GOT3 (cell line): ENCODE measurements around the gene GGA1.
"Not testable (repeated sequence)": the region's sequence is repeated elsewhere in the genome, so short reads cannot be mapped to it uniquely, and the experiment has no call there.

Experiments
- DNase-seq: peaks from one replicate; lab custom pipeline; 2025; ENCODE audit warnings: mixed read lengths; lab: John Stamatoyannopoulos, UW

GGA1 gene

GRCh38 chr22:37650463-37651136 lies 42.0 kb downstream of the GGA1 start:
- no peak for DNase-seq

- no peak for DNase-seq
These were observed 46.1 kb downstream of the GGA1 start for GRCh38 chr22:37654563-37655251.

DNA sequence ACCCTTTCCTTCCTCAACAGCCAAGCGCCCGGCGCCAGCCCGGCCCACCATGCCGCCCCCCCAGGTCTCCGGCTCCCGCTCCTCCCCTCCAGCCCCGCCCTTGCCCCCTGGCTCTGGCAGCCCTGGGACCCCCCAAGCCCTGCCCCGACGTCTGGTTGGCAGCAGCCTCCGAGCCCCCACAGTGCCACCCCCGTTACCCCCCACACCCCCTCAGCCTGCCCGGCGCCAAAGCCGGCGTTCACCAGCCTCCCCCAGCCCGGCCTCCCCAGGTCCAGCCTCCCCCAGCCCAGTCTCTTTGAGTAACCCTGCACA lies 46.6 kb downstream of the GGA1 start:
- DNase-seq, result no peak

DNA sequence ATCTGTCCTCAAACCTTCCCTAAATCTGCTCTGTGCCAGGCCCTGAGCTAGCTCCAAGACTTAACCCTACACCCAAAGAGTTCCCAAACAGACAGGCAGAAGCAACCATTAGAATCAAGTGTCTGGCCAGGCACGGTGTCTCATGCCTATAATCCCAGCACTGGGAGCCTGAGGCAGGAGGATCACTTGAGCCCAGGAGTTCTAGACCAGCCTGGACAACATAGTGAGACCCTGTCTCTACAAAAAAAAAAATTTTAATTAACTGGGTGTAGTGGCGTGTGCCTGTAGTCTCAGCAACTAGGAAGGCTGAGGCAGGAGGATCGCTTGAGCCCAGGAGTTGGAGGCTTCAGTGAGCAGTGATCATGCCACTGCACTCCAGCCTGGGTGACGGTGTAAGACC lies 47.9 kb downstream of the GGA1 start:
- DNase-seq, result not testable (repeated sequence)

- no peak for DNase-seq
These were observed 49.0 kb downstream of the GGA1 start for GRCh38 chr22:37657590-37658132.

- DNase-seq, result peak; percentile 97
These were observed 49.8 kb downstream of the GGA1 start, which contains the start of gene PDXP for GRCh38 chr22:37658133-37659065. Gene PDXP, plus strand, starts transcription at chr22:37658723. Its CDS starts 60 bp downstream, at chr22:37658783.

DNA sequence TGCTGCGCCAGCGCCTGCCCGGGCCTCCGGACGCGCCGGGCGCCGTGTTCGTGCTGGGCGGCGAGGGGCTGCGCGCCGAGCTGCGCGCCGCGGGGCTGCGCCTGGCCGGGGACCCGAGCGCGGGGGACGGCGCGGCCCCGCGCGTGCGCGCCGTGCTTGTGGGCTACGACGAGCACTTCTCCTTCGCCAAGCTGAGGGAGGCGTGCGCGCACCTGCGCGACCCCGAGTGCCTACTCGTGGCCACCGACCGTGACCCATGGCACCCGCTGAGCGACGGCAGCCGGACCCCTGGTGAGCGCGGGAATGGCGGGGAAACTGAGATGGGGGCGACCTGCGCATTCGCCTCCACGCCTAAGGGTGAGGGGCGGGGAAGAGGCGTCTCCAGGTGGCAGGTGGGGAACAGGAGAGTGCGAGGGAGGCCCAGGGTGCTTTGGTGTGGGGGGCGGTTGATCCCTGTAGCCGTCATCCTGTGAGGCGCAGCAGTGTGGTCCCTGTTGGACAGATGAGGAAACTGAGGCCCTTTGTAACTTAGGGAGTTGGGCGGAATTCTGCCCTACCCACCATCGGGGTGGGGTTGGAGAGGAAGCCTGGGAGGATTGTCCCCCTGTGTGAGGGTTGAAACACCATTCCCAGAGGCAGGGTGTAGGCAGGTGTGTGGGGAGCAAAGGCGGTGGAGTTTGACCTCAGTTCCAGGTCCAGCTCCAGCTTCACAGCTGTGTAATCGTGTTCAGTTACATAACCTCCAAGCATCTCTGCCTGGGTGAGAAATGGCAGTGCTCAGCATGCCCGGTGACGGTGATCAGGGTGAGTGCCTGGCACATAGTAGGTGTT lies 50.6 kb downstream of the GGA1 start:
- DNase-seq, result no peak

- no peak for DNase-seq
These were observed 51.5 kb downstream of the GGA1 start for GRCh38 chr22:37659897-37660708.

- no peak for DNase-seq
These were observed 52.0 kb downstream of the GGA1 start for GRCh38 chr22:37660709-37661045.

- no peak for DNase-seq
These were observed 52.7 kb downstream of the GGA1 start for GRCh38 chr22:37661160-37661924.

DNA sequence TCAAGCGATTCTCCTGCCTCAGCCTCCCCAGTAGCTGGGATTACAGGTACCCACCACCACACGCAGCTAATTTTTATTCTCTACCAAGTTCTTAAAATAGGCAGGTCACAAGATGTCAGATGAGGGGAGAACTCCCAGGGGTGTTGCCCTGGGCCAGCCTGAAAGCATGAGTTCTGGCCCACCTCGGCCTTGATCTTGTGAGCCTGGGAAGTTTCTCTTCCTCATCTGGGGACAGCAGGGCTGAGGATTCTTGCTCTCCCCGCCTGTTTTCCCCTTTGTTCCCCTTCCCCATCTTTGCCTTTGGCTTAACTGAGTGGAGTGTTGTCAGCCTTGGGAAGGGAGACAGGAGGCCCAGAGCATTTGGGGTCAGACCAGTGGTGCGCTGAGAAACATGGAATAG lies 53.4 kb downstream of the GGA1 start:
- no peak for DNase-seq

DNA sequence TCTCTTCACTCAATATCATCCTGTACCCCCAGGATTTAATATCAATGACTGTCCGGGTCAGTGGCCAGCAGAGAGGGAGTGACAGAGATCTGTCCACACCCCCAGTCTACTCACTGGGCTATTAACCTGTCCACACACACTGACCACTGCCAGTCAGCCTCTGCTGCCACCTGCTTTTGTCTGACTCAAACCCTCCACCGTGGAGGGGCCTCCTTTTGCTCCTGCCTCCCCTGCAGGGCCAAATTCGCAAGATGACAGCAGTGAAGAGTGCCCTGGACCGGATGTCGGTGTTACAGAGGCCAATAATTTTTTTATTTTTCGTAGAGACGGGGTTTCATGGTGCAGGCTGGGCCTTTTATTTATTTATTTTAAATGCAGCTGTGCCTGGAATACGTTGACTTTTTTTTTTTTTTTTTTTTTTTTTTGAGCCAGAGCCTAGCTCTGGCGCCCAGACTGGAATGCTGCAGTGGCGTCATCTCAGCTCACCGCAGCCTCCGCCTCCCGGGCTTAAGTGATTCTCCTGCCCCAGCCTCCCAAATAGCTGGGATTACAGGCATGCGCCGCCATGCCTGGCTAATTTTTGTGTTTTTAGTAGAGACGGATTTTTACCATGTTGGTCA lies 55.0 kb downstream of the GGA1 start:
- no peak for DNase-seq

DNA sequence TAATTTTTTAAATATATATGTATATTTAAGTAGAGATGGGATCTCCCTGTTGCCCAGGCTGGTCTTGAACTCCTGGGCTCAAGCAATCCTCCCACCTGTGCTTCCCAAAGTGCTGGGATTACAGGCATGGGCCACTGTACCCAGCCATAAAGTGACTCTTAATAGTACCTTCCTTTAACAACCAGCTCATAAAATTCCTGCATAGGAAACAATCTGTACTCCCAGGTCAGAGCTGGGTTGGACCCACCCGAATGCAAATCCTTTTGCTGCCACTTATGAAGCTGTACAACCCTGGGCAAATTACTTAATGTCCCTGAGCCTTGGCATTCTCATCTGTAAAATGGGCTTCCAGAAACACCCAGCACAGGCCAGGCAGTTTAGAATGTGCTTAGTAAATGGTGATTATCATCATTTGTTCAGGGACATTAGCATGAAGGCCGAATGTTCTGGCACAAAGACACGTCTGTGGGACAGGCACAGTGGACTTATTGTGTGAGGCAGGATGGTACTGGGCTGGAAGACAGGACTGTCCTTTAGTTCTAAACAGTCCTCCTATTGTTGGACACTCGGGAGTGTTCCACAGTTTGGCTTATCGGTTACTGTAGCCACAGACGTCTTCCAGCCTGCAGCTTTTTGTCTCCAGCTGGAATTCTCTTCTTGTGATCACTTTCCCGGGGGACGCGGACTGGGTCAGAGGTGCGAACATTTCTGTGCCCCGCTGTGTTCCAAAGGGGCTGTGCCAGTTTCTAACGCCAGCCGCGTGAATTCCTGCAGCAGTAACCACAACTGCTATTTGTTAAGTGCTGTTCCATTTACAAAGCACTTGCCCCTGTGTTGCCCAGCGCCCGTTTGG lies 55.8 kb downstream of the GGA1 start:
- DNase-seq, result no peak

DNA sequence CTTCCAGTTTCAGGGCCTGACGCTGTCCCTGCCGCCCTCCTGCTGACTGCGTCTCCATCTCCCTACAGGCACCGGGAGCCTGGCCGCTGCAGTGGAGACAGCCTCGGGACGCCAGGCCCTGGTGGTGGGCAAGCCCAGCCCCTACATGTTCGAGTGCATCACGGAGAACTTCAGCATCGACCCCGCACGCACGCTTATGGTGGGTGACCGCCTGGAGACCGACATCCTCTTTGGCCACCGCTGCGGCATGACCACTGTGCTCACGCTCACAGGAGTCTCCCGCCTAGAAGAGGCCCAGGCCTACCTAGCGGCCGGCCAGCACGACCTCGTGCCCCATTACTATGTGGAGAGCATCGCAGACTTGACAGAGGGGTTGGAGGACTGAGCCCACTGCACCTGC lies 56.9 kb downstream of the GGA1 start:
- no peak for DNase-seq

DNA sequence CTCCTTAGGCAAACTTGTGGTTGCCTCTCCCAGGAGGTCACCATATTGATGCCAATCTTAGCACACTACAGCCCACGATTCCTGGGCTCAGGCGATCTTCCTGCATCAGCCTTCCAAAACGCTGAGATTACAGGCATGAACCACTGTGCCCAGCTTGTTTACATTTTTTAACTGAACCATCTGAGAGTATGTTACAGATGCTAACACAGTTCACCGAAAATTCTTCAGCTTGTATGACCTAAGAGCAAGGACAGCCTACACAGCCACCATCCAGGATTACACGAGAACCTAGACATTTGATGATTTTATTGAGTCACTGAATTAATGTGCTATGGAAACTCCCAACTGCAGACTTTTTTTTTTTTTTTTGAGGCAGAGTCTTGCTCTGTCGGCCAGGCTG lies 61.0 kb downstream of the GGA1 start:
- DNase-seq, result no peak

DNA sequence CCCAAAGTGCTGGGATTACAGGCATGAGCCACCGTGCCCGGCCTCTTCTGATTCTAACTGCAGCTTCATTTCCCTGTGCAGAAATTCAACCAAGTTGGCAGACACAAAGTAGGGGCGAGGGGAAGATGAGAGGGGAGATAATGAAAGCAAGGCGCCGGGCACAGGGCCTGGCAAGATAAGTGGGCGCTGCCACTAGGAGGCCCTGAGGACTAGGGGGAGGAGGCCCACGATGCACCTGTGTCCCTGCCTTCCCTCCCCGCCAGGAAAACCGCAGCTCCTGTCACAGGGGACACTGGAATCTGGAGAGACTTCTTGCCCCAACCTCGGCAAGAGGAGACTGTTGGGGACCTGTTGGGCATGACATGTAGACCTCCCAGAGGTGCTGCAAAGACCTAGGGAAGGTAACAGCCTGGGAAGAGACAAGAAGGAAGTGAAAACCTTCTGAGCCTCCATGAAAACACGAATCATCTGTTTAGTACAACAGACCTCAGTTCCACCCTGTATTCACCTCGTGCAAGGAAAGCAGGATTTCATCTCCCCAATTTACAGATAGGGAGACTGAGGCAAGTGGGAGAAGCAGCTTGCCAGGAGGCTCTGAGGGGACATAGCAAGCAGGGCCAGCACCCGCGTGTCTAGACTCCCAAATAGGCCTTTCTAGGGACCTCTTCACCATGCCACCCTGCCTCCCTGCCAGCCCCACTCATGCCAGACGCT lies 63.7 kb downstream of the GGA1 start:
- no peak for DNase-seq

- no peak for DNase-seq
These were observed 64.4 kb downstream of the GGA1 start for GRCh38 chr22:37672920-37673455.

DNA sequence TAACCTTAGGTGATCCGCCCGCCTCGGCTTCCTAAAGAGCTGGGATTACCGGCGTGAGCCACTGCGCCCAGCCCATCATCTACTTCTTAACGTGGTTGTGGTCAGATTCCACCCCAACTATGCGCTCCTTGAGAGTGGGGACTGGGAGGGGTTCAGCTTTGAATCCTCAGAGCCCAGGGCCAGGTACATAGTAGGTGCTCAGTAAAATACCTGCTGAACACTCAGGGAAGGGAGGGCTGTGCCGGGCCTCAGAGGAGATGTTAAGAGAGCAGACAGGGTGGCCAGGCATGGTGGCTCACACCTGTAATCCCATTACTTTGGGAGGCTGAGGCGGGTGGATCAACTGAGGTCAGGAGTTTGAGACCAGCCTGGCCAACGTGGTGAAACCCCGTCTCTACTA lies 65.6 kb downstream of the GGA1 start:
- no peak for DNase-seq
